Keratinocyte (primary cell): ENCODE results near the gene STK26.

Experiments used
- EZH2 ChIP-seq: IDR thresholded peaks from one replicate; pipeline ENCODE4 v1.6.1; 2012; ENCODE audit warnings: inconsistent platforms, mild to moderate bottlenecking, low read length, moderate library complexity
- TF ChIP-seq, protein P1 (sequence below), 3 experiments: IDR thresholded peaks in 1 of 3; conservative IDR thresholded peaks in 1 of 3; optimal IDR thresholded peaks in 1 of 3; 2 replicates in 2 of 3; 3 replicates in 1 of 3; pipeline versions ENCODE3 to v1.5.1; 2011; ENCODE audit warnings: low read length in 3 of 3, mild to moderate bottlenecking in 3 of 3, moderate library complexity in 2 of 3, control low read depth in 1 of 3, inconsistent platforms in 1 of 3; ENCODE audit not compliant: insufficient read depth in 2 of 3; ENCODE audit errors: extremely low read depth in 1 of 3

DNA sequence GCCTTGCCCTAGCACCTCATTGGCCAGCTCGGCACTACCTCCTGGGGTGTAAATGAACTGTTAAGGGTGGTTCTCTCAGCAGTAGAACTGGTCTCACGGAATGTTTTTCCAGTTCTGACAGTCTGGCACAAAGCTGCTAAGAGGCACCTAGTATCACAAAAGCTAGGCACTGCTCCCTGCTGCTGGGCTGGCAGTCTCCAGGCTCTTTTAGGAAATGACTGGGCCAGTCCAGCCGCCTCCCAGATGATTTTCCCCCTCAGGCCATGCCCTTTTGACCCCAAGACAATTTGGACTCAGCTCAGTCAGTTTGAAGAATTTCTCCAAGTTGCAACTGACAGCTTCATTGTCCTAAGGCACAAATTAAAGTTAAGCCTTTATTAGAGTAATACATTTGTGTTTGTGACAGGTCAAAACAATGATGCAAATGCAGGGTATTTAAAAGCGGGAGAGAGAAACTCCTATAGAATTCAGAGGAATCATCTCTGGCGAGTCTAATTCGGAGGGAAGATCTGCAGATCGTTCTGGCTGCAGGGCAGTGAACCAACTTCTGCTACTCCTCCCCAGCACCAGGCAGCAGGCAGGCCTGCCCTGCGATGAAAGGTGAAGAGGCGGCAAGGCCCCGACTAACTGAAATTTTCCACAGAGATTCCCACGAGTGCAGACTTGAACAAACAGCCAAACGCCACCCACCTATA lies 96.9 kb downstream of the STK26 start:
- TF ChIP-seq, protein P1, sequence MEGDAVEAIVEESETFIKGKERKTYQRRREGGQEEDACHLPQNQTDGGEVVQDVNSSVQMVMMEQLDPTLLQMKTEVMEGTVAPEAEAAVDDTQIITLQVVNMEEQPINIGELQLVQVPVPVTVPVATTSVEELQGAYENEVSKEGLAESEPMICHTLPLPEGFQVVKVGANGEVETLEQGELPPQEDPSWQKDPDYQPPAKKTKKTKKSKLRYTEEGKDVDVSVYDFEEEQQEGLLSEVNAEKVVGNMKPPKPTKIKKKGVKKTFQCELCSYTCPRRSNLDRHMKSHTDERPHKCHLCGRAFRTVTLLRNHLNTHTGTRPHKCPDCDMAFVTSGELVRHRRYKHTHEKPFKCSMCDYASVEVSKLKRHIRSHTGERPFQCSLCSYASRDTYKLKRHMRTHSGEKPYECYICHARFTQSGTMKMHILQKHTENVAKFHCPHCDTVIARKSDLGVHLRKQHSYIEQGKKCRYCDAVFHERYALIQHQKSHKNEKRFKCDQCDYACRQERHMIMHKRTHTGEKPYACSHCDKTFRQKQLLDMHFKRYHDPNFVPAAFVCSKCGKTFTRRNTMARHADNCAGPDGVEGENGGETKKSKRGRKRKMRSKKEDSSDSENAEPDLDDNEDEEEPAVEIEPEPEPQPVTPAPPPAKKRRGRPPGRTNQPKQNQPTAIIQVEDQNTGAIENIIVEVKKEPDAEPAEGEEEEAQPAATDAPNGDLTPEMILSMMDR (optimal IDR thresholded peaks at IDR 0.05 in 1 of 3, IDR thresholded peaks at IDR 0.05 in 1 of 3, conservative IDR thresholded peaks at IDR 0.05 in 1 of 3; ENCODE audit: extremely low read depth in 1 of 3, insufficient read depth in 2 of 3, low read length in 3 of 3) = no peak
- no peak for TF ChIP-seq EZH2
